Heart right ventricle (tissue), 16 donors: ENCODE measurements around the gene NUP88. TPM values are rescaled to one million over a fixed set of nuclear protein-coding genes. Genes with fewer than 3 reads are reported as not detected.

Experiments used
- ATAC-seq, 8 donors: fragments of 200-7000 bp; cut with Tn5 transposase; one replicate each; pipeline ENCODE4 v1.9.1; 2020; ENCODE audit warnings: mild to moderate bottlenecking in 8 of 8, moderate library complexity in 8 of 8, moderate number of reproducible peaks in 1 of 8
- DNase-seq, 2 donors: peaks; one replicate each; pipeline ENCODE4 v3.0.0-alpha.2; 2020
- H3K27ac ChIP-seq, 10 donors: fragments of 200-600 bp; sonication (generic) in 2 of 10; one replicate each; pipeline versions ENCODE4 v1.5.0 to v1.8.0; 2020 to 2022; ENCODE audit warnings: mild to moderate bottlenecking in 3 of 10
- H3K27me3 ChIP-seq, 7 donors: fragments of 200-600 bp; one replicate each; pipeline ENCODE4 v1.8.0; 2021 to 2022; ENCODE audit warnings: mild to moderate bottlenecking in 2 of 7
- H3K36me3 ChIP-seq, 9 donors: fragments of 200-600 bp; sonication (generic) in 1 of 9; one replicate each; pipeline versions ENCODE4 v1.5.0 to v1.8.0; 2020 to 2022; ENCODE audit warnings: mild to moderate bottlenecking in 2 of 9
- H3K4me1 ChIP-seq, 9 donors: fragments of 200-600 bp; sonication (generic) in 1 of 9; one replicate each; pipeline versions ENCODE4 v1.5.0 to v1.8.0; 2020 to 2022; ENCODE audit warnings: mild to moderate bottlenecking in 4 of 9
- H3K4me3 ChIP-seq, 10 donors: fragments of 200-600 bp; sonication (generic) in 2 of 10; one replicate each; pipeline versions ENCODE4 v1.5.0 to v1.8.0; 2020 to 2022; ENCODE audit warnings: mild to moderate bottlenecking in 7 of 10, moderate library complexity in 2 of 10
- H3K9me3 ChIP-seq, 11 donors: fragments of 200-600 bp in 10 of 11; sonication (generic) in 2 of 11; one replicate each; pipeline versions ENCODE4 v1.5.0 to v1.8.0; 2013 to 2022; ENCODE audit warnings: mild to moderate bottlenecking in 2 of 11, control low read depth in 1 of 11, moderate library complexity in 1 of 11
- CTCF ChIP-seq, 9 donors: fragments of 200-600 bp; sonication (generic) in 2 of 9; IDR thresholded peaks; one replicate each; pipeline versions ENCODE4 v1.5.0 to v1.8.0; 2021 to 2022; ENCODE audit warnings: antibody characterized with exemption in 9 of 9, mild to moderate bottlenecking in 5 of 9, moderate library complexity in 1 of 9
- WGBS, 2 donors: extraction: QIAGEN DNeasy Blood & Tissue Kit; methylation state at CpG; one replicate each; pipeline ENCODE4 v1.1.7; 2013; ENCODE audit warnings: inconsistent platforms in 1 of 2; 5-methylcytosine and 5-hydroxymethylcytosine counted together
- intact Hi-C, 10 donors: fragments of 100-400 bp; cut with DNase I; formaldehyde crosslinking; loops; one replicate each; pipeline versions ENCODE4 v1.11.1 to v1.14.2; 2022
- polyA plus RNA-seq, 2 donors: library from polyadenylated mRNA; stranded (reverse); fragments of 200-250 nt; gene quantifications; one replicate each; pipeline ENCODE4 v1.2.3, GENCODE V29; 2013
- total RNA-seq, 10 donors: library from RNA; stranded (reverse); fragmentation: NEBNext Ultra II Directional in 3 of 10; extraction: Animal tissue kit (Norgen Biotek cat#: 25700) in 3 of 10; gene quantifications; one replicate each; pipeline versions ENCODE4 v1.2.1 to v1.2.4, GENCODE V29; 2021 to 2023
- donor health status: Arrhythmogenic right ventricular cardiomyopathy.
- donor health status: ischemic (EF 13 %, LVEDD 7.1; RV severe dilation, severe dysfunction).
- donor health status: healthy with polysubstance abuse.
- donor health status: DM: no; HTN: yes; CAD: no.
- donor health status: DM: no; HTN: no; CAD: no.
- donor health status: ischemic (EF 25% LVEDD 6.9; RV normal size, moderate dysfunction).
- donor health status: ischemic (EF 25% LVEDD 5.7; RV mildly dilated, moderate dysfunction).
- donor health status: healthy.
- donor health status: DM: yes; HTN: yes; CAD: no.
- donor health status: Ischemic cardiomyopathy.
- donor health status: ischemic (EF 35%, LVEDD 5.7; RV mildly dilated, moderate dysfunction).
- donor health status: nonischemic (EF 11% LVEDD 7.7; RV severe dilation, severe dysfunction).
- donor health status: DM: yes; HTN: yes; CAD: no.
- donor health status: PGD.
- donor health status: ischemic (EF 29% LVEDD 5.4; RV normal size, mild dysfunction).
- donor health status: nonischemic (EF 23%, LVEDD 6.1; RV moderate dilation, normal function).

NUP88 gene
- total and polyA plus RNA-seq, 12 donors, result 23.3 to 59.7 (median 35.5) TPM

GRCh38 chr17:5361426-5361825, 58.0 kb downstream of the NUP88 start:
- peaks cover 0 to 99% (median 46%) of the 10 kb centered on the region in 9 donors for H3K36me3 ChIP-seq
- 71 to 75% methylated on average over 9 of the region's 9 CpGs for WGBS, 2 donors
- H3K4me1 ChIP-seq, result no peaks in the 10 kb centered on the region
- intact Hi-C loops, result no loop called here
- DNase-seq (no peak), ATAC-seq (no peak)
- no peaks in the 10 kb centered on the region for H3K9me3 ChIP-seq
- H3K27me3 ChIP-seq, result no peaks in the 10 kb centered on the region
- H3K4me3 ChIP-seq, result no peak overlapping the region
- no peak overlapping the region for H3K27ac ChIP-seq
- TF ChIP-seq CTCF (IDR thresholded peaks at IDR 0.05), result no peak

GRCh38 chr17:5355421-5356129, 63.9 kb downstream of the NUP88 start:
- intact Hi-C loops, result loop anchor here in 2 of 10 donors (5.0 to 10.0 kb wide), 2 partner anchors 49 to 52 kb away; no protein-coding TSS in a partner anchor
- Histone ChIP-seq H3K4me3 (no peak overlapping the region), H3K36me3 (peaks cover 0 to 100% (median 47%) of the 10 kb centered on the region in 9 donors), H3K27ac (peak overlapping the region in 6 of 10 donors; percentile 5 to 70 (median 50)), H3K4me1 (peaks cover 0 to 7% (median 0%) of the 10 kb centered on the region in 9 donors), H3K27me3 (no peaks in the 10 kb centered on the region), H3K9me3 (no peaks in the 10 kb centered on the region)
- DNase-seq (no peak), ATAC-seq (peak in 2 of 8 donors; percentile 63 to 84)
- 71 to 72% methylated on average over 3 of the region's 3 CpGs for WGBS, 2 donors
- no peak for TF ChIP-seq CTCF (IDR thresholded peaks at IDR 0.05)

- Histone ChIP-seq H3K4me3 (no peak overlapping the region), H3K36me3 (peaks cover 0 to 100% (median 50%) of the 10 kb centered on the region in 9 donors), H3K4me1 (peaks cover 0 to 7% (median 0%) of the 10 kb centered on the region in 9 donors), H3K9me3 (no peaks in the 10 kb centered on the region), H3K27ac (peak overlapping the region in 6 of 10 donors; percentile 5 to 70 (median 50)), H3K27me3 (no peaks in the 10 kb centered on the region)
- no peak for ATAC-seq
- DNase-seq, result no peak
- WGBS, 2 donors, result 84 to 89% methylated on average over 2 of the region's 2 CpGs
- no peak for TF ChIP-seq CTCF (IDR thresholded peaks at IDR 0.05)
- intact Hi-C loops, result loop anchor here in 2 of 10 donors (5.0 to 10.0 kb wide), 2 partner anchors 50 to 52 kb away; no protein-coding TSS in a partner anchor
Measured at GRCh38 chr17:5354886-5355415, 64.5 kb downstream of the NUP88 start.

- no peak overlapping the region for H3K27ac ChIP-seq
- WGBS, 2 donors, result 92% methylated on average over 2 of the region's 2 CpGs
- H3K9me3 ChIP-seq, result no peaks in the 10 kb centered on the region
- DNase-seq, result no peak
- H3K4me3 ChIP-seq, result no peak overlapping the region
- peaks cover 0 to 7% (median 0%) of the 10 kb centered on the region in 9 donors for H3K4me1 ChIP-seq
- intact Hi-C loops, result loop anchor here in 1 of 10 donors (10.0 kb wide), 1 partner anchor 50 kb away; no protein-coding TSS in a partner anchor
- TF ChIP-seq CTCF (IDR thresholded peaks at IDR 0.05), result no peak
- H3K27me3 ChIP-seq, result no peaks in the 10 kb centered on the region
- peaks cover 0 to 100% (median 50%) of the 10 kb centered on the region in 9 donors for H3K36me3 ChIP-seq
- ATAC-seq, result no peak
Measured at GRCh38 chr17:5354310-5354709, 65.2 kb downstream of the NUP88 start.
